Lower leg skin (tissue), 4 donors: Measurements from ENCODE around the gene WWOX. TPM values are rescaled to one million over a fixed set of nuclear protein-coding genes. Genes with fewer than 3 reads are reported as not detected.

Experiments used
- DNase-seq, 2 donors: peaks; one replicate each; pipeline ENCODE4 v3.0.0-alpha.2; 2019; ENCODE audit warnings: low spot score in 2 of 2
- H3K4me3 ChIP-seq: fragments of 200-600 bp; sonication (generic); 2 replicates; pipeline ENCODE4 v1.5.1; 2017; ENCODE audit warnings: mild to moderate bottlenecking, low read depth; ENCODE audit not compliant: poor library complexity, severe bottlenecking
- CTCF ChIP-seq, 3 donors: fragments of 450-650 bp; IDR thresholded peaks; one replicate each; pipeline ENCODE4 v1.5.1; 2016; ENCODE audit warnings: antibody characterized with exemption in 3 of 3, mild to moderate bottlenecking in 3 of 3, moderate library complexity in 2 of 3
- POLR2A ChIP-seq, 2 donors: fragments of 450-650 bp; IDR thresholded peaks; one replicate each; pipeline ENCODE4 v1.6.1; 2016 to 2017; ENCODE audit warnings: antibody characterized with exemption in 2 of 2, mild to moderate bottlenecking in 1 of 2, moderate library complexity in 1 of 2
- WGBS, 2 donors: methylation state at CpG; one replicate each; pipeline ENCODE4 v1.1.5; 2018; 5-methylcytosine and 5-hydroxymethylcytosine counted together
- intact Hi-C: fragments of 100-400 bp; cut with DNase I; formaldehyde crosslinking; loops from one replicate; pipeline ENCODE4 v1.15.0; 2023; ENCODE audit warnings: low total_unique reads
- total RNA-seq, 4 donors: library from RNA; depleted of rRNA; stranded (reverse); fragments of >200 nt; gene quantifications; one replicate each; pipeline ENCODE4 v1.1.0, GENCODE V29; 2016

WWOX gene
- total RNA-seq, 4 donors from 2014 or later, result 21.0 to 82.7 (median 36.1) TPM

- intact Hi-C loops, result no loop called here
- 71 to 79% methylated on average over 6 of the region's 6 CpGs for WGBS, 2 donors
- H3K4me3 ChIP-seq, result no peak overlapping the region
- no peak for DNase-seq
- TF ChIP-seq CTCF (IDR thresholded peaks at IDR 0.05), result no peak
These were observed 543.3 kb downstream of the WWOX start for GRCh38 chr16:78642621-78643285.

GRCh38 chr16:78645657-78646056, 546.2 kb downstream of the WWOX start:
- H3K4me3 ChIP-seq, result no peak overlapping the region
- DNase-seq, result peak in 1 of 2 donors; percentile 60
- 84% methylated on average over 4 of the region's 4 CpGs for WGBS, 2 donors
- intact Hi-C loops, result no loop called here
- no peak for TF ChIP-seq POLR2A (IDR thresholded peaks at IDR 0.05)
- no peak for TF ChIP-seq CTCF (IDR thresholded peaks at IDR 0.05)

- 69 to 76% methylated on average over 3 of the region's 3 CpGs for WGBS, 2 donors
- DNase-seq, result peak in 1 of 2 donors; percentile 65
- H3K4me3 ChIP-seq, result no peak overlapping the region
- intact Hi-C loops, result no loop called here
- TF ChIP-seq CTCF (IDR thresholded peaks at IDR 0.05) (no peak), POLR2A (IDR thresholded peaks at IDR 0.05) (no peak)
These were observed 547.6 kb downstream of the WWOX start for GRCh38 chr16:78647019-78647418.

- TF ChIP-seq POLR2A (IDR thresholded peaks at IDR 0.05), result no peak
- no peak for TF ChIP-seq CTCF (IDR thresholded peaks at IDR 0.05)
- H3K4me3 ChIP-seq, result no peak overlapping the region
- intact Hi-C loops, result no loop called here
- DNase-seq, result no peak
- 73 to 83% methylated on average over 2 of the region's 2 CpGs for WGBS, 2 donors
These were observed 548.0 kb downstream of the WWOX start for GRCh38 chr16:78647491-78647890.

DNA sequence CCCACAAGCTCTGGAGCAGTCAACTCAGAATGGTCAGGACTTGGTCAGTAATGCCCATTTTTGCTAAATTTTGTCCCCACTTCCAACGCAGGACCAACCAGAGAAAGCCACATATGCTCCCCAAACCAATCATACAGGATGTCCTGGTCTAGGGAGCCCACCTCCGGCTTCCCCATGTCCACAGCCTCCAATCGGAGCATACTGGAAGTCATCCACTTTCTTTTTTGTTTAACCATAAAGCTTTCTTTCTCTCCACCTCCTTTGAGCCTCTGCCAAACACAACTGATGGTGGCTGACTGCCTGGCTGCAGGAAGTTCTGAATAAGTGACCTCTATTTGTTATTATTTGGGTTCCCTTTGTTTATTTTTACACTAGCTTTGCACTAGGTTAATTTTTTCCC, 549.1 kb downstream of the WWOX start:
- TF ChIP-seq POLR2A (IDR thresholded peaks at IDR 0.05) (no peak), CTCF (IDR thresholded peaks at IDR 0.05) (no peak)
- WGBS, 2 donors, result 59 to 67% methylated on average over 3 of the region's 3 CpGs
- no peak overlapping the region for H3K4me3 ChIP-seq
- DNase-seq, result peak in 1 of 2 donors; percentile 53
- intact Hi-C loops, result no loop called here
